Measurements from ENCODE around the gene LAMA5.

The LAMA5 gene

DNA sequence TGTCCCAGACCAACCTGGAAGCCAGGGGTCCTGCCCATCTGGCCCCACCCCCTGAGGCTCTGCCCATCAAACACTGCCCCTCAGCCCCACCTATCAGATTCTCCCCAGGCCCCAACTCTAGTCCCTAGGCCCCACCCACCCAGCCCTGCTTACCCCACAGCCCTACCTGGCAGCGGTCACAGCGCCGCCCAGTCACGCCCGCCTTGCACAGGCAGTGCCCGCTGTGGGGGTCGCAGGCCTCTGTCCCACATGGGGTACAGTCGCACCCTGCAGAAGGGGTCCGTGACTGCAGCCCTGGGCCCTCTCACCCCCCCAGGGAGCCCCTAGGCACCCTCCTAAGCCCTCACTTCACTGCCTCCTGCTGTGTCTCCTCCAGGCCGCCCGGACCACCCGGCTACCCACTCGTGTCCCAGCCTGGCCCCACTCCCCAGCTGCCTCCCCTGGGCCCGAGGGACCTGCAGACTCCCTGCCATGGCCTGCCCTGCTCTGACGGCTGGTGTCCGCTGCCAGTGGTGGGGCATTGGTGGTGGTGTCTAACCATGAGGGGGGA is 44.5 kb downstream of the LAMA5 start:
- H3K4me1 ChIP-seq (ENCODE audit: insufficient read depth, low read length): no peaks in the 10 kb centered on the region
- no peak overlapping the region for H3K9ac ChIP-seq (ENCODE audit: low read depth, low read length)
- 0 out of 2 replicates have a peak, but pooled peaks cover 4% of the 10 kb centered on the region for H4K20me1 ChIP-seq (ENCODE audit: insufficient read depth, low read length)
- DNase-seq (no peak), ATAC-seq (ENCODE audit: insufficient read depth, low read depth) (no peak)
- H3K4me3 ChIP-seq (ENCODE audit: low read depth in 1 of 2, low read length in 2 of 2): no peak overlapping the region
- H3K4me2 ChIP-seq (ENCODE audit: insufficient read depth, low read length): no peak overlapping the region
- H3K36me3 ChIP-seq (ENCODE audit: insufficient read depth, low read length): no peaks in the 10 kb centered on the region
- H3K27me3 ChIP-seq (ENCODE audit: insufficient read depth, low read length, poor library complexity): no peaks in the 10 kb centered on the region
- no peaks in the 10 kb centered on the region for H3K9me3 ChIP-seq (ENCODE audit: insufficient read depth, low read length, severe bottlenecking)
- no peaks in the 10 kb centered on the region for H3K79me2 ChIP-seq (ENCODE audit: insufficient read depth, low read length)
- H2AFZ ChIP-seq (ENCODE audit: low read depth, low read length): no peak overlapping the region
- TF ChIP-seq EZH2 (IDR thresholded peaks at IDR 0.05; ENCODE audit: borderline replicate concordance, low read depth, low read length, severe bottlenecking): no peak
- TF ChIP-seq, protein P1, sequence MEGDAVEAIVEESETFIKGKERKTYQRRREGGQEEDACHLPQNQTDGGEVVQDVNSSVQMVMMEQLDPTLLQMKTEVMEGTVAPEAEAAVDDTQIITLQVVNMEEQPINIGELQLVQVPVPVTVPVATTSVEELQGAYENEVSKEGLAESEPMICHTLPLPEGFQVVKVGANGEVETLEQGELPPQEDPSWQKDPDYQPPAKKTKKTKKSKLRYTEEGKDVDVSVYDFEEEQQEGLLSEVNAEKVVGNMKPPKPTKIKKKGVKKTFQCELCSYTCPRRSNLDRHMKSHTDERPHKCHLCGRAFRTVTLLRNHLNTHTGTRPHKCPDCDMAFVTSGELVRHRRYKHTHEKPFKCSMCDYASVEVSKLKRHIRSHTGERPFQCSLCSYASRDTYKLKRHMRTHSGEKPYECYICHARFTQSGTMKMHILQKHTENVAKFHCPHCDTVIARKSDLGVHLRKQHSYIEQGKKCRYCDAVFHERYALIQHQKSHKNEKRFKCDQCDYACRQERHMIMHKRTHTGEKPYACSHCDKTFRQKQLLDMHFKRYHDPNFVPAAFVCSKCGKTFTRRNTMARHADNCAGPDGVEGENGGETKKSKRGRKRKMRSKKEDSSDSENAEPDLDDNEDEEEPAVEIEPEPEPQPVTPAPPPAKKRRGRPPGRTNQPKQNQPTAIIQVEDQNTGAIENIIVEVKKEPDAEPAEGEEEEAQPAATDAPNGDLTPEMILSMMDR (IDR thresholded peaks at IDR 0.05; ENCODE audit: borderline replicate concordance, extremely low read depth, low read length, poor library complexity, severe bottlenecking): no peak
- no peak overlapping the region for H3K27ac ChIP-seq (ENCODE audit: low read length)

DNA sequence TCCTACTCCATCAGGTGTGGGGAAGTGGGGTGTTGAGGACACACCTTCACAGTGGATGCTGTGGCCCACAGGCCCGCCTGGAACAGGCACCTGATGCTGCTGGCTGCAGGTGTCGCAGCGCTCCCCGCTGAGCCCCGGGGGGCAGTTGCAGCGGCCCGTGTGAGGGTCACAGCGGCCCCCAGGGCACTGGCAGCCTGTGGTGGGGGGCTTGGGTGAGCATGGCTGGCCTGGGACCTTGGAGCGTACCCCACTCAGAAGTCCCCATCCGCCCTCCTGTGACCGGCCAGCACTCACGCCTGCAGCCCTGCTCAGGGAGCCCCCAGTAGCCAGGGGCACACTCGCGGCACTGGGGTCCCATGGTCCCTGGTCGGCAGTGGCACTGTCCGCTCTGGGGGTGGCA is 45.1 kb downstream of the LAMA5 start:
- Histone ChIP-seq H3K27ac (ENCODE audit: low read length) (no peak overlapping the region), H3K9ac (ENCODE audit: low read depth, low read length) (no peak overlapping the region), H3K4me1 (ENCODE audit: insufficient read depth, low read length) (no peaks in the 10 kb centered on the region), H3K79me2 (ENCODE audit: insufficient read depth, low read length) (no peaks in the 10 kb centered on the region), H3K9me3 (ENCODE audit: insufficient read depth, low read length, severe bottlenecking) (no peaks in the 10 kb centered on the region), H2AFZ (ENCODE audit: low read depth, low read length) (no peak overlapping the region), H3K4me2 (ENCODE audit: insufficient read depth, low read length) (no peak overlapping the region), H3K36me3 (ENCODE audit: insufficient read depth, low read length) (no peaks in the 10 kb centered on the region), H4K20me1 (ENCODE audit: insufficient read depth, low read length) (0 out of 2 replicates have a peak, but pooled peaks cover 4% of the 10 kb centered on the region), H3K27me3 (ENCODE audit: insufficient read depth, low read length, poor library complexity) (no peaks in the 10 kb centered on the region), H3K4me3 (ENCODE audit: low read depth in 1 of 2, low read length in 2 of 2) (no peak overlapping the region)
- no peak for TF ChIP-seq EZH2 (IDR thresholded peaks at IDR 0.05; ENCODE audit: borderline replicate concordance, low read depth, low read length, severe bottlenecking)
- TF ChIP-seq, protein P1 (IDR thresholded peaks at IDR 0.05; ENCODE audit: borderline replicate concordance, extremely low read depth, low read length, poor library complexity, severe bottlenecking): no peak
- ATAC-seq (ENCODE audit: insufficient read depth, low read depth): no peak
- DNase-seq: no peak

DNA sequence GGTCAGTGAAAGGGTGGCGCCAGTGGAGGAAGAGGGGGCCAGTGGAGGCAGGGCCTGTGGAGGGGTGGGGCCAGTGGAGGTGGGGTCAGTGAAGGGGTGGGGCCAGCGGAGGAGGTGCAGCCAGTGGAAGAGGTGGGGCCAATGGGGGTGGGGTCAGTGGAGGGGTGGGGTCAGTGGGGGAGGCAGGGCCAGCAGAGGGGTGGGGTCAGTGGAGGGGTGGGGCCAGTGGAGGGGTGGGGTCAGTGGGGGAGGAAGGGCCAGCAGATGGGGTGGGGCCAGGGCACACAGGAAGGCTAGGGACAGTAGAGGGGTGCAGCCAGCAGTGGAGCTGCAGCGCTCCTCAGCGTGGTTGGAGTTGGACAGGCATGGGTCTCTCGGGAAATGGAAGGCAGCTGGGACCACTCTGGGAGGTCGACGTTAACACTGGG is 45.6 kb downstream of the LAMA5 start:
- 0 out of 3 replicates have a peak, but pooled peaks have one; percentile 18 for ATAC-seq (ENCODE audit: insufficient read depth, low read depth)

More for the DNA sequence above, 45.6 kb downstream of the LAMA5 start:
- Histone ChIP-seq H4K20me1 (ENCODE audit: insufficient read depth, low read length) (0 out of 2 replicates have a peak, but pooled peaks cover 4% of the 10 kb centered on the region), H3K27me3 (ENCODE audit: insufficient read depth, low read length, poor library complexity) (no peaks in the 10 kb centered on the region), H2AFZ (ENCODE audit: low read depth, low read length) (no peak overlapping the region), H3K4me3 (ENCODE audit: low read depth in 1 of 2, low read length in 2 of 2) (no peak overlapping the region), H3K9me3 (ENCODE audit: insufficient read depth, low read length, severe bottlenecking) (no peaks in the 10 kb centered on the region), H3K9ac (ENCODE audit: low read depth, low read length) (no peak overlapping the region), H3K4me2 (ENCODE audit: insufficient read depth, low read length) (no peak overlapping the region), H3K36me3 (ENCODE audit: insufficient read depth, low read length) (no peaks in the 10 kb centered on the region), H3K79me2 (ENCODE audit: insufficient read depth, low read length) (no peaks in the 10 kb centered on the region), H3K4me1 (ENCODE audit: insufficient read depth, low read length) (no peaks in the 10 kb centered on the region), H3K27ac (ENCODE audit: low read length) (no peak overlapping the region)
- no peak for DNase-seq
- TF ChIP-seq, protein P1 (IDR thresholded peaks at IDR 0.05; ENCODE audit: borderline replicate concordance, extremely low read depth, low read length, poor library complexity, severe bottlenecking): no peak
- no peak for TF ChIP-seq EZH2 (IDR thresholded peaks at IDR 0.05; ENCODE audit: borderline replicate concordance, low read depth, low read length, severe bottlenecking)
